ENCODE measurements around the gene PCDH9.

GRCh38 chr13:66888698-66889097, 341.4 kb downstream of the PCDH9 start:
- TF ChIP-seq, protein P1, sequence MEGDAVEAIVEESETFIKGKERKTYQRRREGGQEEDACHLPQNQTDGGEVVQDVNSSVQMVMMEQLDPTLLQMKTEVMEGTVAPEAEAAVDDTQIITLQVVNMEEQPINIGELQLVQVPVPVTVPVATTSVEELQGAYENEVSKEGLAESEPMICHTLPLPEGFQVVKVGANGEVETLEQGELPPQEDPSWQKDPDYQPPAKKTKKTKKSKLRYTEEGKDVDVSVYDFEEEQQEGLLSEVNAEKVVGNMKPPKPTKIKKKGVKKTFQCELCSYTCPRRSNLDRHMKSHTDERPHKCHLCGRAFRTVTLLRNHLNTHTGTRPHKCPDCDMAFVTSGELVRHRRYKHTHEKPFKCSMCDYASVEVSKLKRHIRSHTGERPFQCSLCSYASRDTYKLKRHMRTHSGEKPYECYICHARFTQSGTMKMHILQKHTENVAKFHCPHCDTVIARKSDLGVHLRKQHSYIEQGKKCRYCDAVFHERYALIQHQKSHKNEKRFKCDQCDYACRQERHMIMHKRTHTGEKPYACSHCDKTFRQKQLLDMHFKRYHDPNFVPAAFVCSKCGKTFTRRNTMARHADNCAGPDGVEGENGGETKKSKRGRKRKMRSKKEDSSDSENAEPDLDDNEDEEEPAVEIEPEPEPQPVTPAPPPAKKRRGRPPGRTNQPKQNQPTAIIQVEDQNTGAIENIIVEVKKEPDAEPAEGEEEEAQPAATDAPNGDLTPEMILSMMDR (IDR thresholded peaks at IDR 0.05; ENCODE audit: low read length) = no peak
- TF ChIP-seq EZH2 (IDR thresholded peaks at IDR 0.05; ENCODE audit: borderline replicate concordance, low read length) = no peak

Data from OCI-LY1 (cell line).